Posterior cingulate gyrus (tissue), 11 donors: ENCODE measurements around the gene UTP15.
A peak's percentile ranks its signal among the peaks of the same experiment; 100 is the strongest.

Experiments
- DNase-seq, 10 donors: peaks; one replicate each; pipeline versions ENCODE4 v3.0.0 to v3.0.0-alpha.2; 2020 to 2021; ENCODE audit warnings: mixed read lengths in 3 of 10
- intact Hi-C: fragments of 100-400 bp; cut with DNase I; formaldehyde crosslinking; loops from one replicate; pipeline ENCODE4 v1.15.1; 2023

The UTP15 gene

GRCh38 chr5:73565139-73565968, at the start of gene UTP15, which contains the start of gene ANKRA2:
Gene UTP15 (plus strand): TSS chr5:73565743. CDS start chr5:73567345, 1,602 bp downstream.
Gene ANKRA2 (minus strand): TSS chr5:73565639. CDS start chr5:73562881, 2,758 bp downstream.
- intact Hi-C loops: loop anchor here (2.0 kb wide), 1 partner anchor 67 kb away; the partner anchor contains the start of gene BTF3

GRCh38 chr5:73519531-73520283, 45.8 kb upstream of the UTP15 start:
- peak in 7 of 10 donors; percentile 24 to 89 (median 61) for DNase-seq
- intact Hi-C loops: loop anchor here (1.0 kb wide), 1 partner anchor 18 kb away; no protein-coding TSS in a partner anchor

More at GRCh38 chr5:73565139-73565968, at the start of gene UTP15, which contains the start of gene ANKRA2:
- peak; percentile 93 to 100 (median 98) for DNase-seq

GRCh38 chr5:73522989-73523388, 42.6 kb upstream of the UTP15 start:
- no peak for DNase-seq
- intact Hi-C loops: no loop called here

- DNase-seq: no peak
- intact Hi-C loops: no loop called here
These were observed 41.7 kb upstream of the UTP15 start for GRCh38 chr5:73523861-73524260.

- no peak for DNase-seq
- intact Hi-C loops: no loop called here
These were observed 39.8 kb upstream of the UTP15 start for GRCh38 chr5:73525606-73526203.

- no peak for DNase-seq
These were observed 37.3 kb upstream of the UTP15 start for GRCh38 chr5:73528248-73528647.

DNA sequence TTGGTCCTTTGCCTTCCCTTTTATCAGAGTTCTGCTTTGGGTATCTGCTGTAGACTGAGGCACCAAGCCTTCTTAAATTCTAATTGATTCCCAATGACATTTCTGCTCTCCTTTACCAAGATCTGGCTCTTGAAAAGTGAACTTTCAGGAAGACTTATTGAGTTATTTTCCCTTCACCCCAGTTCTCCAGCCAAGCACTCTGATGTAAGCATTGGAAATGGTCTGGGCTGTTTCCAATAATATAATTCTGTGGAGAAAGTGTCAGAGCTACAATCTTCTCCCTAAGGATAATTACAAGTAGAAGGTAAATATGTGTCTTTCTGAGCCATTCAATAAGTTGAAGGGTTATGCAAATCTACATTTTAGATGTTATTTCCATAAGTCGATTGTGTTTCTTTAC, 36.5 kb upstream of the UTP15 start:
- intact Hi-C loops: no loop called here

More at GRCh38 chr5:73528248-73528647, 37.3 kb upstream of the UTP15 start:
- intact Hi-C loops: no loop called here

DNA sequence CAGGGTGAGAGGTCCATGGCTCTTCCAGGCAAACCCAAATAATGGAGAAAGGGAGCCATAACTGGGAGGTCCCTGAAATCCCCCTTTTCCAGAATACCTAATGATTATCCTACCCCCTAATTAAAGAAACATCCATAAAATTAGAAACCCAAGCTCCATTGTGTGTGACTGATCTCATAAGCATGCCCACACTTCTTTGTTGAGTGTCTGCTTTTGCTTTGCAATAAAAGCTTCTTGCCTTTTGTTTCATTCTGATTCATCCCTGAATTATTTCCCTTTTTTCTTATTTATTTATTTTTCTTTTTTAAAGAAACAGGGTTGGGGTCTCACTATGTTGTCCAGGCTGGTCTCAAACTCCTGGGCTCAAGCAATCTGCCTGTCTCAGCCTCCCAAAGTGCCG, 34.2 kb upstream of the UTP15 start:
- intact Hi-C loops: no loop called here
- DNase-seq: no peak

More for the DNA sequence above, 36.5 kb upstream of the UTP15 start:
- no peak for DNase-seq

DNA sequence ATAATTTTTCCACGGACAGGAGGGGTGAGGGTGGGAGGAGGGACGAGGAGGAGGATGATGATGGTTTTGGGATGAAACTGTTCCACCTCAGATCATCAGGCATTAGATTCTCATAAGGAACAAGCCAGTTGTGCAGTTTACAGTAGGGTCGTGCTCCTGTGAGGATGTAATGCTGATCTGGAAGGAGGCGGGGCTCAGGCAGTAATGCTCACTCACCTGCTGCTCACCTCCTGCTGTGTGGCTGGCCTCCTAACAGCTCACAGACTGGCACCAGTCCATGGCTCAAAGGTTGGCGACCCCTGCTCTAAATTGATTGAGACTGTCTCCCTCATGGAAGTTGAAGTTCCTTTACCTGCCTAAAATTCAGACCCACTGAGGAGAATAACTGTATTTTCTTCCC, 33.3 kb upstream of the UTP15 start:
- no peak for DNase-seq
- intact Hi-C loops: no loop called here

DNA sequence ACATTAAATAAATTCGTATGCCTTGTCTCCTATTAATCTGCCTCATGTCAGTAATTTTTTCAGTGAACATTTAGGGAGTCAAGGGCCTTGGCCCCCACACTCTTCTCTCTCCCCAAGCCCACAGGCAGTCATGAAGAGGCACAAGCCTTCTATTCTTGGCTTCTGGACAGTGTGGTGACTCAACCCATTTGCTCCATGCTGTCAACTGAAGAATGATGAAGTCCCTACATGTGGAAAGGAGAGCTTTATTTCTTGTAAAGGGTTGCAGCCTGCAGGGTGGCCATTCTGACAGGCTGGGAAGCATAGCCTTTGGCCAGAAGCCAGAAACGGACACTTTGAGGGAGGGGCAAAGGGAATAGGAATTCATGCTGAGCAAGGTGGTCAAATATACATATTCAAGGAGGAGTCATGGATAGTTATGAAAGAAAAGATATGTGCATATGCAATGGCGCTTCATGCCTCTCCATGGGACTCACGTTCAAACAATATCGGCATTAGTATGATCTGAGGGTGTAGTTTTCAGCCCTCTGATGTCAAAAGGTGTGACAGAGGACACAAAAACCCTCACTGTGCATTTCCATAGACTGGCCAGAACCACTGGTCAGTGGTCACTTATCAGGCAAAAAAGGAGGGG, 31.4 kb upstream of the UTP15 start:
- intact Hi-C loops: no loop called here
- DNase-seq: no peak

- intact Hi-C loops: no loop called here
- DNase-seq: no peak
These were observed 30.6 kb upstream of the UTP15 start for GRCh38 chr5:73534971-73535370.

GRCh38 chr5:73539730-73540129, 25.8 kb upstream of the UTP15 start:
- DNase-seq: no peak
- intact Hi-C loops: no loop called here

GRCh38 chr5:73540192-73540591, 25.4 kb upstream of the UTP15 start:
- intact Hi-C loops: no loop called here
- DNase-seq: no peak

- intact Hi-C loops: no loop called here
- DNase-seq: no peak
These were observed 23.5 kb upstream of the UTP15 start for GRCh38 chr5:73542020-73542419.

GRCh38 chr5:73544429-73545402, 20.8 kb upstream of the UTP15 start:
- intact Hi-C loops: no loop called here
- DNase-seq: no peak

- DNase-seq: no peak
- intact Hi-C loops: no loop called here
These were observed 20.2 kb upstream of the UTP15 start for GRCh38 chr5:73545403-73545779.

DNA sequence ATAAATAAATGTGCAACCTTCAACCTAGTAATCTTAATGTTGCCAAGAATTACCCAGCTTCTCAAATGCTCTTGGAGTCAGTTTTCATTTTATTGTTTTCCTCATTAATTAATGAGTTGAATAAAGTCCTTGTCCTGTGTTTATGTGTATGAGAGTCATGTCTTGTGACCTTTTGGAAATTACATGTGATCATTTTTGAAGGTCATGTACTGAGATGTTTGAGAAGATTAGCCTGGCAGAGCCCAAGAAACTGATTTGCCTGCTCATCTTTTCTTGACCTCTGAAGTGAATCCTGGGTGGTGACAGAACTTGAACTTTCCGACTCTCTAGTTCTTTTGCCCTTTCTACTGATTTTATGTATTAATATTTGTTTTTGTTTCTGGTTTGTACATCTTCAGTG, 15.5 kb upstream of the UTP15 start:
- DNase-seq: no peak
- intact Hi-C loops: no loop called here

DNA sequence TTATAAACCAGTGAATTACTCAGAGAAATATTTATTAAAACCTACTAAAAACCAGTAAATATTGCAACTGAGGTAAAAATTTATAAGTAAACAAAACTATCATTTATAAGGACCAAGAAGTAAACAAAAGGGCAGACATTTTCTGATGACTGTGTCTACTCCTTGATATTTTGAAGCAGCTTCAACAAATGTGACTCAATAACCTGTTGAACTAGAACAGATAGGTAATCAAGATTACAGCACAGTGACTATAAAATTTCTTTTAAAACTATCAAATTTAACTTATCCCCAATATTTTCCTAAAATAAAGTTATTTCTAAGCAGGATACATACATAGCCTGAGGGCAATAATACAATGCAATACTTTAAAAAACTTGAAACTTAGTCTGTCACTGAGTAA, 12.9 kb upstream of the UTP15 start:
- intact Hi-C loops: no loop called here

GRCh38 chr5:73558950-73559349, 6.6 kb upstream of the UTP15 start:
- intact Hi-C loops: no loop called here
- DNase-seq: no peak

More for the DNA sequence above, 12.9 kb upstream of the UTP15 start:
- no peak for DNase-seq
